ENCODE measurements around the gene GCAT. TPM values are rescaled to one million over a fixed set of nuclear protein-coding genes. Genes with fewer than 3 reads are reported as not detected.

Gene GCAT
- total and polyA plus RNA-seq, 2 of the 4 experiments (the other 2 are of a cell fraction), result 20.6 to 32.3 TPM

DNA sequence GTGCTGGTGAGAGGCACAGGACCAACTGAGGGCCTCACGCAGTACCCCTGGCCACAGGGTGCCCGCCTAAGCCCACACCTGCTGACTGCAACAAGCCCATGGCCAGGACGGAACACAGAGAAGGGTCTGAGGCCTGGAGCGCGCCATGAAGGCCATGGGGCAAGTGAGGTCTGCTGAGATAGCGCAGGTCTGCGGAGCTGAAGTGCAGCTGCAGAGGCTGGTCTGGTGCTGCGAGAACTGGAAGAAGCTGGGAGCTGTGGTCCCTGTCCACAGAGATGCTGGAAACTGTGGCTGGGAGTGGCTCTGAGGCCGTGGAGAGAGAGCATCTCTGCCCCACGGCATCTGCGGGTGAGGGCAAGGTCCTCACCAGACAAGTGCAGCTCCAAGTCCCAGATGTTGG is 23.7 kb downstream of the GCAT start:
- ATAC-seq (ENCODE audit: low read depth), result no peak

More for the DNA sequence above, 23.7 kb downstream of the GCAT start:
- Histone ChIP-seq H3K36me3 (ENCODE audit: control insufficient read depth, insufficient read depth, low read length) (peaks cover 39% of the 10 kb centered on the region), H4K91ac (ENCODE audit: insufficient read depth, low read depth, low read length) (no peak overlapping the region), H3K27me3 (ENCODE audit: control insufficient read depth, insufficient read depth, low read length) (no peaks in the 10 kb centered on the region), H2BK120ac (ENCODE audit: low read depth, low read length) (no peak overlapping the region), H3K4ac (ENCODE audit: low read depth, low read length) (no peak overlapping the region), H3K9me3 (ENCODE audit: control insufficient read depth, insufficient read depth, low read length) (no peaks in the 10 kb centered on the region), H2AK5ac (ENCODE audit: low read depth, low read length) (no peak overlapping the region), H4K5ac (ENCODE audit: low read depth, low read length) (no peak overlapping the region), H3K27ac (ENCODE audit: insufficient read depth, low read length) (no peak overlapping the region), H2BK15ac (ENCODE audit: low read depth, low read length) (no peak overlapping the region), H2BK20ac (ENCODE audit: low read depth, low read length) (no peak overlapping the region), H3K9me1 (ENCODE audit: insufficient read depth, low read length) (no peaks in the 10 kb centered on the region), H3K23ac (ENCODE audit: low read depth, low read length) (no peak overlapping the region), H3K9ac (ENCODE audit: low read depth, low read length) (no peak overlapping the region), H4K20me1 (ENCODE audit: insufficient read depth, low read length) (no peaks in the 10 kb centered on the region), H4K8ac (ENCODE audit: low read depth in 2 of 2, low read length in 2 of 2) (no peak overlapping the region), H3K4me3 (ENCODE audit: insufficient read depth, low read depth, low read length) (no peak overlapping the region), H3K18ac (ENCODE audit: low read depth, low read length) (no peak overlapping the region), H3K4me2 (ENCODE audit: low read depth, low read length) (no peak overlapping the region), H3K79me1 (ENCODE audit: low read depth in 1 of 2, low read length in 2 of 2) (0 out of 4 replicates have a peak, but pooled peaks cover 0 to 3% of the 10 kb centered on the region in 2 experiments), H2BK5ac (ENCODE audit: low read depth, low read length, poor library complexity, severe bottlenecking) (no peak overlapping the region), H3K56ac (ENCODE audit: extremely low read depth, insufficient read depth, low read length) (no peak overlapping the region), H3K4me1 (ENCODE audit: control insufficient read depth, insufficient read depth, low read length) (no peaks in the 10 kb centered on the region), H2AK9ac (replicated peaks; ENCODE audit: low read depth, low read length, poor library complexity) (no peak overlapping the region), H3K14ac (replicated peaks; ENCODE audit: low read depth, low read length) (no peak overlapping the region), H2AFZ (replicated peaks; ENCODE audit: low read length, poor library complexity) (no peak overlapping the region)
- ChIA-PET POLR2A (ENCODE audit: unreplicated experiment) (no interaction called here), CTCF (no interaction called here)
- intact Hi-C loops (cut with micrococcal nuclease) (no loop called here), dilution Hi-C loops (cut with HindIII; ENCODE audit: low sequenced_read_pairs, unreplicated experiment) (no loop called here), in situ Hi-C loops (cut with MboI; ENCODE audit: low sequenced_read_pairs) (no loop called here)
- no peak for DNase-seq
- TF ChIP-seq BHLHE40 (IDR thresholded peaks at IDR 0.05; ENCODE audit: low read depth, low read length) (no peak), NFE2L2 (IDR thresholded peaks at IDR 0.05; ENCODE audit: low read depth, low read length) (no peak), CHD1 (IDR thresholded peaks at IDR 0.05; ENCODE audit: low read depth, low read length) (no peak), MAFK (IDR thresholded peaks at IDR 0.05; ENCODE audit: low read depth, low read length) (no peak), MXI1 (IDR thresholded peaks at IDR 0.05; ENCODE audit: borderline replicate concordance, low read depth, low read length) (no peak), SMC3 (IDR thresholded peaks at IDR 0.05; ENCODE audit: low read depth, low read length) (no peak), POLR2A (IDR thresholded peaks at IDR 0.05; ENCODE audit: low read depth, low read length) (no peak), RCOR1 (IDR thresholded peaks at IDR 0.05; ENCODE audit: insufficient replicate concordance, low read length) (no peak), FOS (IDR thresholded peaks at IDR 0.05; ENCODE audit: low read depth, low read length) (no peak), RFX5 (IDR thresholded peaks at IDR 0.05; ENCODE audit: low read depth, low read length) (no peak)
- TF ChIP-seq, protein P1, sequence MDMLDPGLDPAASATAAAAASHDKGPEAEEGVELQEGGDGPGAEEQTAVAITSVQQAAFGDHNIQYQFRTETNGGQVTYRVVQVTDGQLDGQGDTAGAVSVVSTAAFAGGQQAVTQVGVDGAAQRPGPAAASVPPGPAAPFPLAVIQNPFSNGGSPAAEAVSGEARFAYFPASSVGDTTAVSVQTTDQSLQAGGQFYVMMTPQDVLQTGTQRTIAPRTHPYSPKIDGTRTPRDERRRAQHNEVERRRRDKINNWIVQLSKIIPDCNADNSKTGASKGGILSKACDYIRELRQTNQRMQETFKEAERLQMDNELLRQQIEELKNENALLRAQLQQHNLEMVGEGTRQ (IDR thresholded peaks at IDR 0.05; ENCODE audit: low read depth, low read length), result no peak
- TF ChIP-seq, protein P2, sequence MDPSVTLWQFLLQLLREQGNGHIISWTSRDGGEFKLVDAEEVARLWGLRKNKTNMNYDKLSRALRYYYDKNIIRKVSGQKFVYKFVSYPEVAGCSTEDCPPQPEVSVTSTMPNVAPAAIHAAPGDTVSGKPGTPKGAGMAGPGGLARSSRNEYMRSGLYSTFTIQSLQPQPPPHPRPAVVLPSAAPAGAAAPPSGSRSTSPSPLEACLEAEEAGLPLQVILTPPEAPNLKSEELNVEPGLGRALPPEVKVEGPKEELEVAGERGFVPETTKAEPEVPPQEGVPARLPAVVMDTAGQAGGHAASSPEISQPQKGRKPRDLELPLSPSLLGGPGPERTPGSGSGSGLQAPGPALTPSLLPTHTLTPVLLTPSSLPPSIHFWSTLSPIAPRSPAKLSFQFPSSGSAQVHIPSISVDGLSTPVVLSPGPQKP (IDR thresholded peaks at IDR 0.05; ENCODE audit: borderline replicate concordance, low read depth, low read length), result no peak
- TF ChIP-seq, protein P3, sequence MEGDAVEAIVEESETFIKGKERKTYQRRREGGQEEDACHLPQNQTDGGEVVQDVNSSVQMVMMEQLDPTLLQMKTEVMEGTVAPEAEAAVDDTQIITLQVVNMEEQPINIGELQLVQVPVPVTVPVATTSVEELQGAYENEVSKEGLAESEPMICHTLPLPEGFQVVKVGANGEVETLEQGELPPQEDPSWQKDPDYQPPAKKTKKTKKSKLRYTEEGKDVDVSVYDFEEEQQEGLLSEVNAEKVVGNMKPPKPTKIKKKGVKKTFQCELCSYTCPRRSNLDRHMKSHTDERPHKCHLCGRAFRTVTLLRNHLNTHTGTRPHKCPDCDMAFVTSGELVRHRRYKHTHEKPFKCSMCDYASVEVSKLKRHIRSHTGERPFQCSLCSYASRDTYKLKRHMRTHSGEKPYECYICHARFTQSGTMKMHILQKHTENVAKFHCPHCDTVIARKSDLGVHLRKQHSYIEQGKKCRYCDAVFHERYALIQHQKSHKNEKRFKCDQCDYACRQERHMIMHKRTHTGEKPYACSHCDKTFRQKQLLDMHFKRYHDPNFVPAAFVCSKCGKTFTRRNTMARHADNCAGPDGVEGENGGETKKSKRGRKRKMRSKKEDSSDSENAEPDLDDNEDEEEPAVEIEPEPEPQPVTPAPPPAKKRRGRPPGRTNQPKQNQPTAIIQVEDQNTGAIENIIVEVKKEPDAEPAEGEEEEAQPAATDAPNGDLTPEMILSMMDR (conservative IDR thresholded peaks at IDR 0.05; ENCODE audit: low read depth, low read length), result no peak
- BruUV-seq (replicated peaks), result no TSS peak
- WGBS, 2 experiments (ENCODE audit: extremely low coverage in 2 of 2, insufficient read length in 1 of 2), result 92% methylated on average over 6 of the region's 11 CpGs; no CpG with 5 or more reads in 1 of the 2 experiments

Measured in IMR-90 (cell line).